ENCODE measurements around the gene MRPL57.
"Not testable (repeated sequence)": the region's sequence is repeated elsewhere in the genome, so short reads cannot be mapped to it uniquely, and the experiment has no call there.

DNA sequence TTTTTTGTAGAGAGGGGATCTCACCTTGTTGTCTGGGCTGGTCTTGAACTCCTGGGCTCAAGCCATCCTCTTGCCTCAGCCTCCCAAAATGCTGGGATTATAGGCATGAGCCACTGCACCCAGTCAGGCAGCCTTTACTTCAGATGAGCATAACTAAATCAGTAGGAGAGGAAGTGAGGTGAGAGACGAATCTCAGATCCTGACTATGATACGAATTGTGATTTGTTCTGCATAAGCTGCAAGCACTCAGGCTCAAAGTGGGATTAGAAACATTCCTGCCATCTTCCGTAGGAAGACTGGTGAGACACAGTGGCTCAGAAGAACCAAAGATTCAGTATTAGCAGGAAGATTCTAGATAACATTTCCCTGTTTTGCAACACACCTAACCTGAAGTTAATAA lies 43.3 kb downstream of the MRPL57 start:
- TF ChIP-seq, protein P1, sequence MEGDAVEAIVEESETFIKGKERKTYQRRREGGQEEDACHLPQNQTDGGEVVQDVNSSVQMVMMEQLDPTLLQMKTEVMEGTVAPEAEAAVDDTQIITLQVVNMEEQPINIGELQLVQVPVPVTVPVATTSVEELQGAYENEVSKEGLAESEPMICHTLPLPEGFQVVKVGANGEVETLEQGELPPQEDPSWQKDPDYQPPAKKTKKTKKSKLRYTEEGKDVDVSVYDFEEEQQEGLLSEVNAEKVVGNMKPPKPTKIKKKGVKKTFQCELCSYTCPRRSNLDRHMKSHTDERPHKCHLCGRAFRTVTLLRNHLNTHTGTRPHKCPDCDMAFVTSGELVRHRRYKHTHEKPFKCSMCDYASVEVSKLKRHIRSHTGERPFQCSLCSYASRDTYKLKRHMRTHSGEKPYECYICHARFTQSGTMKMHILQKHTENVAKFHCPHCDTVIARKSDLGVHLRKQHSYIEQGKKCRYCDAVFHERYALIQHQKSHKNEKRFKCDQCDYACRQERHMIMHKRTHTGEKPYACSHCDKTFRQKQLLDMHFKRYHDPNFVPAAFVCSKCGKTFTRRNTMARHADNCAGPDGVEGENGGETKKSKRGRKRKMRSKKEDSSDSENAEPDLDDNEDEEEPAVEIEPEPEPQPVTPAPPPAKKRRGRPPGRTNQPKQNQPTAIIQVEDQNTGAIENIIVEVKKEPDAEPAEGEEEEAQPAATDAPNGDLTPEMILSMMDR (IDR thresholded peaks at IDR 0.05): not testable (repeated sequence)
- not testable (repeated sequence) for TF ChIP-seq POLR2AphosphoS5 (IDR thresholded peaks at IDR 0.05)

Data from prostate gland (tissue), 2 donors.